H9 (cell line): Measurements from ENCODE around the gene ABLIM3. TPM values are rescaled to one million over a fixed set of nuclear protein-coding genes. Genes with fewer than 3 reads are reported as not detected.

Experiments
- DNase-seq: peaks from one replicate; pipeline ENCODE4 v3.0.0-alpha.2; 2017
- H2AFZ ChIP-seq: one replicate; pipeline ENCODE4 v1.6.1; 2013; ENCODE audit warnings: mild to moderate bottlenecking, low read length, control low read depth, moderate library complexity
- H2AK5ac ChIP-seq: 2 replicates; pipeline ENCODE4 v1.6.1; 2013; ENCODE audit warnings: low read length, control low read depth, mixed read lengths; ENCODE audit not compliant: insufficient read length
- H2BK120ac ChIP-seq: one replicate; pipeline ENCODE4 v1.6.1; 2013; ENCODE audit warnings: low read depth, mild to moderate bottlenecking, low read length, control low read depth, inconsistent platforms; ENCODE audit not compliant: poor library complexity, severe bottlenecking
- H2BK12ac ChIP-seq: 2 replicates; pipeline ENCODE4 v1.6.1; 2013; ENCODE audit warnings: low read length, control low read depth, mixed read lengths, low read depth; ENCODE audit not compliant: insufficient read length
- H2BK15ac ChIP-seq: 2 replicates; pipeline ENCODE4 v1.6.1; 2013; ENCODE audit warnings: low read depth, low read length, control low read depth
- H2BK20ac ChIP-seq: one replicate; pipeline ENCODE4 v1.6.1; 2013; ENCODE audit warnings: low read depth, mild to moderate bottlenecking, low read length, control low read depth, inconsistent platforms; ENCODE audit not compliant: poor library complexity, severe bottlenecking
- H2BK5ac ChIP-seq: 2 replicates; pipeline ENCODE4 v1.6.1; 2013; ENCODE audit warnings: low read length, control low read depth, mixed read lengths; ENCODE audit not compliant: insufficient read length
- H3K14ac ChIP-seq: 2 replicates; pipeline ENCODE4 v1.6.1; 2013; ENCODE audit warnings: low read length, control low read depth; ENCODE audit not compliant: insufficient read depth
- H3K18ac ChIP-seq: 2 replicates; pipeline ENCODE4 v1.6.1; 2013; ENCODE audit warnings: low read depth, mild to moderate bottlenecking, mixed read lengths, low read length, control low read depth; ENCODE audit not compliant: insufficient read length
- H3K23ac ChIP-seq: 2 replicates; pipeline ENCODE4 v1.6.1; 2013; ENCODE audit warnings: low read length, control low read depth, mixed read lengths, low read depth; ENCODE audit not compliant: insufficient read length
- H3K23me2 ChIP-seq: 2 replicates; pipeline ENCODE4 v1.6.1; 2013; ENCODE audit warnings: low read depth, mild to moderate bottlenecking, mixed read lengths, low read length, control low read depth; ENCODE audit not compliant: insufficient read length, poor library complexity, severe bottlenecking
- H3K27ac ChIP-seq: 2 replicates; pipeline ENCODE4 v1.5.1; 2013; ENCODE audit warnings: low read length, control low read depth, mixed read lengths, low read depth; ENCODE audit not compliant: insufficient read length
- H3K27me3 ChIP-seq: 2 replicates; pipeline ENCODE4 v1.6.1; 2013; ENCODE audit warnings: low read length, control low read depth, inconsistent platforms; ENCODE audit not compliant: insufficient read depth
- H3K4ac ChIP-seq: 2 replicates; pipeline ENCODE4 v1.6.1; 2013; ENCODE audit warnings: low read depth, mild to moderate bottlenecking, control low read depth, inconsistent platforms, low read length, moderate library complexity
- H3K4me1 ChIP-seq: 2 replicates; pipeline ENCODE4 v1.6.1; 2013; ENCODE audit warnings: low read length, control low read depth, inconsistent platforms; ENCODE audit not compliant: insufficient read depth
- H3K4me2 ChIP-seq: 2 replicates; pipeline ENCODE4 v1.6.1; 2013; ENCODE audit warnings: low read length, control low read depth, mixed read lengths; ENCODE audit not compliant: insufficient read length, insufficient read depth
- H3K56ac ChIP-seq: 2 replicates; pipeline ENCODE4 v1.6.1; 2013; ENCODE audit warnings: low read depth, mild to moderate bottlenecking, mixed read lengths, low read length, control low read depth; ENCODE audit not compliant: insufficient read length
- H3K79me1 ChIP-seq: 2 replicates; pipeline ENCODE4 v1.6.1; 2013; ENCODE audit warnings: low read depth, mild to moderate bottlenecking, moderate library complexity, low read length, control low read depth, inconsistent platforms; ENCODE audit not compliant: insufficient read depth, poor library complexity, severe bottlenecking
- H3K79me2 ChIP-seq: 2 replicates; pipeline ENCODE4 v1.6.1; 2013; ENCODE audit warnings: low read length, control low read depth, inconsistent platforms; ENCODE audit not compliant: insufficient read depth
- H3K9ac ChIP-seq: 2 replicates; pipeline ENCODE4 v1.6.1; 2013; ENCODE audit warnings: low read length, control low read depth, mixed read lengths; ENCODE audit not compliant: insufficient read length; ENCODE audit errors: extremely low read depth
- H3K9me3 ChIP-seq: one replicate; pipeline ENCODE4 v1.6.1; 2013; ENCODE audit warnings: low read depth, low read length, inconsistent platforms; ENCODE audit not compliant: control insufficient read depth
- H3T11ph ChIP-seq: one replicate; pipeline ENCODE4 v1.6.1; 2013; ENCODE audit warnings: mild to moderate bottlenecking, low read length, control low read depth, inconsistent platforms
- H4K20me1 ChIP-seq: one replicate; pipeline ENCODE4 v1.6.1; 2013; ENCODE audit not compliant: control insufficient read depth, insufficient read length, insufficient read depth
- H4K5ac ChIP-seq: 2 replicates; pipeline ENCODE4 v1.6.1; 2013; ENCODE audit warnings: low read depth, mild to moderate bottlenecking, mixed read lengths, low read length, control low read depth; ENCODE audit not compliant: insufficient read length
- H4K8ac ChIP-seq: replicated peaks from 2 replicates; pipeline ENCODE4 v1.6.1; 2013; ENCODE audit warnings: low read length, control low read depth, mixed read lengths, low read depth; ENCODE audit not compliant: insufficient read length
- H4K91ac ChIP-seq: 2 replicates; pipeline ENCODE4 v1.6.1; 2013; ENCODE audit warnings: low read depth, mild to moderate bottlenecking, moderate library complexity, mixed read lengths, low read length, control low read depth; ENCODE audit not compliant: insufficient read length
- H3K27ac Mint-ChIP-seq, 3 experiments: 2 replicates in 2 of 3; 3 replicates in 1 of 3; pipeline ENCODE4 v1.8.0; 2020 to 2021; ENCODE audit warnings: mixed read lengths in 3 of 3, mild to moderate bottlenecking in 1 of 3, moderate library complexity in 1 of 3
- H3K27me3 Mint-ChIP-seq: 2 replicates; pipeline ENCODE4 v1.8.0; 2021; ENCODE audit warnings: low read depth, mild to moderate bottlenecking, moderate library complexity, mixed read lengths
- H3K36me3 Mint-ChIP-seq, 3 experiments: 2 replicates in 2 of 3; 3 replicates in 1 of 3; pipeline ENCODE4 v1.8.0; 2020 to 2021; ENCODE audit warnings: low read depth in 3 of 3, mixed read lengths in 3 of 3; ENCODE audit not compliant: insufficient read depth in 1 of 3
- H3K4me1 Mint-ChIP-seq, 2 experiments: 2 replicates each; pipeline ENCODE4 v1.8.0; 2020; ENCODE audit warnings: mixed read lengths in 2 of 2
- H3K4me3 Mint-ChIP-seq, 2 experiments: 2 replicates in 1 of 2; 3 replicates in 1 of 2; pipeline ENCODE4 v1.8.0; 2020 to 2021; ENCODE audit warnings: mild to moderate bottlenecking in 2 of 2, mixed read lengths in 2 of 2, moderate library complexity in 1 of 2
- H3K9me3 Mint-ChIP-seq, 2 experiments: 2 replicates in 1 of 2; 3 replicates in 1 of 2; pipeline ENCODE4 v1.8.0; 2020; ENCODE audit warnings: mild to moderate bottlenecking in 2 of 2, mixed read lengths in 2 of 2, moderate library complexity in 1 of 2
- CTCF ChIP-seq: fragments of 200-600 bp; sonication (generic); conservative IDR thresholded peaks from 3 replicates; pipeline ENCODE4 v1.8.0; 2021; ENCODE audit warnings: antibody characterized with exemption, mild to moderate bottlenecking
- WGBS: extraction: QIAGEN DNeasy Blood & Tissue Kit; methylation state at CpG from one replicate; pipeline ENCODE4 v1.1.7; 2013; ENCODE audit warnings: missing lambda C conversion rate, low lambda C conversion rate, mixed read lengths; ENCODE audit not compliant: insufficient read length; ENCODE audit errors: extremely low coverage; 5-methylcytosine and 5-hydroxymethylcytosine counted together
- total RNA-seq: library from RNA; stranded (reverse); gene quantifications from 2 replicates; pipeline ENCODE4 v1.2.1, GENCODE V29; 2021

ABLIM3 gene
- total RNA-seq, 1 experiment from 2014 or later = 0.20 TPM

GRCh38 chr5:149133795-149134777 is 7.2 kb upstream of the ABLIM3 start:
- Mint-ChIP-seq H3K4me3 (no peak overlapping the region), H3K27me3 (peaks cover 11% of the 10 kb centered on the region), H3K27ac (no peak overlapping the region), H3K9me3 (no peaks in the 10 kb centered on the region), H3K36me3 (no peaks in the 10 kb centered on the region), H3K4me1 (peaks cover 14 to 15% of the 10 kb centered on the region in 2 experiments)
- H3K79me1 ChIP-seq = no peaks in the 10 kb centered on the region
- no peak overlapping the region for H4K91ac ChIP-seq
- no peak overlapping the region for H2BK5ac ChIP-seq
- no peak overlapping the region for H4K5ac ChIP-seq
- H2BK12ac ChIP-seq = no peak overlapping the region
- no peaks in the 10 kb centered on the region for H3K23me2 ChIP-seq
- no peak overlapping the region for H3K9ac ChIP-seq
- H3K4ac ChIP-seq = no peak overlapping the region
- no peaks in the 10 kb centered on the region for H4K20me1 ChIP-seq
- no peak overlapping the region for H4K8ac ChIP-seq
- H2AK5ac ChIP-seq = no peak overlapping the region
- H2BK120ac ChIP-seq = no peak overlapping the region
- H3K14ac ChIP-seq = no peak overlapping the region
- no peak overlapping the region for H3K27ac ChIP-seq
- no peak for TF ChIP-seq CTCF
- no peak overlapping the region for H2BK20ac ChIP-seq
- H3K4me1 ChIP-seq = no peaks in the 10 kb centered on the region
- no peak overlapping the region for H3K23ac ChIP-seq
- no peak overlapping the region for H3T11ph ChIP-seq
- H3K56ac ChIP-seq = no peak overlapping the region
- H3K27me3 ChIP-seq = no peaks in the 10 kb centered on the region
- H3K18ac ChIP-seq = no peak overlapping the region
- no peak overlapping the region for H2AFZ ChIP-seq
- WGBS = no CpG with 5 or more reads among the region's 11 CpGs
- DNase-seq = no peak
- H3K79me2 ChIP-seq = no peaks in the 10 kb centered on the region
- H3K9me3 ChIP-seq = no peaks in the 10 kb centered on the region
- H2BK15ac ChIP-seq = no peak overlapping the region
- H3K4me2 ChIP-seq = no peak overlapping the region
